HepG2 (cell line): Measurements from ENCODE around the gene GPR25. TPM values are rescaled to one million over a fixed set of nuclear protein-coding genes. Genes with fewer than 3 reads are reported as not detected.

Experiments
- CBX1 ChIP-seq: IDR thresholded peaks from one replicate; pipeline ENCODE4 v1.6.1; 2016; ENCODE audit warnings: antibody characterized with exemption, low read depth
- CERS6 ChIP-seq: sonication (generic); formaldehyde crosslinking; IDR thresholded peaks from 2 replicates; pipeline ENCODE4 v1.5.0; 2020; ENCODE audit warnings: missing genetic modification reagents
- DDIT3 ChIP-seq: sonication (generic); formaldehyde crosslinking; IDR thresholded peaks from 2 replicates; pipeline ENCODE4 v1.4.0; 2020; ENCODE audit warnings: mild to moderate bottlenecking, missing genetic modification reagents
- GMEB2 ChIP-seq: IDR thresholded peaks from 2 replicates; pipeline ENCODE4 v1.6.1; 2016; ENCODE audit warnings: missing biosample characterization, missing genetic modification reagents, low read depth
- IKZF4 ChIP-seq: sonication (generic); formaldehyde crosslinking; IDR thresholded peaks from 2 replicates; pipeline ENCODE4 v1.5.1; 2020; ENCODE audit warnings: borderline replicate concordance, mild to moderate bottlenecking, low read depth, missing genetic modification reagents; ENCODE audit errors: not compliant biosample characterization
- NCOA5 ChIP-seq: sonication (generic); formaldehyde crosslinking; IDR thresholded peaks from 2 replicates; pipeline ENCODE4 v1.4.0; 2020; ENCODE audit warnings: missing genetic modification reagents
- NCOR1 ChIP-seq: fragments of 200-600 bp; sonication (generic); IDR thresholded peaks from 2 replicates; pipeline ENCODE4 v1.7.0; 2017; ENCODE audit warnings: antibody characterized with exemption, low read length, borderline replicate concordance
- NFE2L1 ChIP-seq: sonication (generic); formaldehyde crosslinking; IDR thresholded peaks from 2 replicates; pipeline ENCODE4 v1.4.0; 2020; ENCODE audit warnings: missing genetic modification reagents, mild to moderate bottlenecking, borderline replicate concordance
- NRL ChIP-seq: sonication (generic); formaldehyde crosslinking; IDR thresholded peaks from 2 replicates; pipeline ENCODE4 v1.5.0; 2020; ENCODE audit warnings: missing genetic modification reagents, mild to moderate bottlenecking, moderate library complexity, borderline replicate concordance
- PHF5A ChIP-seq: IDR thresholded peaks from one replicate; pipeline ENCODE4 v1.6.1; 2018; ENCODE audit warnings: low read depth, missing genetic modification reagents; ENCODE audit not compliant: unreplicated experiment
- RARA ChIP-seq: IDR thresholded peaks from 2 replicates; pipeline ENCODE4 v1.6.1; 2016; ENCODE audit warnings: missing genetic modification reagents, missing compliant biosample characterization
- SP140L ChIP-seq: sonication (generic); formaldehyde crosslinking; IDR thresholded peaks from 2 replicates; pipeline ENCODE4 v1.4.0; 2020; ENCODE audit warnings: missing genetic modification reagents, borderline replicate concordance
- SRF ChIP-seq: IDR thresholded peaks from 2 replicates; pipeline ENCODE4 v1.6.1; 2011; ENCODE audit warnings: mild to moderate bottlenecking, low read depth, low read length, moderate library complexity
- TBX3 ChIP-seq: fragments of 450-650 bp; IDR thresholded peaks from 2 replicates; pipeline ENCODE4 v1.6.1; 2017; ENCODE audit warnings: antibody characterized with exemption, mild to moderate bottlenecking, inconsistent platforms, borderline replicate concordance
- ZNF430 ChIP-seq: sonication (generic); formaldehyde crosslinking; IDR thresholded peaks from 2 replicates; pipeline ENCODE4 v1.9.0; 2021; ENCODE audit warnings: mild to moderate bottlenecking, missing genetic modification reagents
- ZNF550 ChIP-seq: sonication (generic); formaldehyde crosslinking; IDR thresholded peaks from 2 replicates; pipeline ENCODE4 v1.4.0; 2020; ENCODE audit warnings: mild to moderate bottlenecking, missing genetic modification reagents, borderline replicate concordance
- ZNF552 ChIP-seq: sonication (generic); formaldehyde crosslinking; IDR thresholded peaks from 2 replicates; pipeline ENCODE4 v1.9.0; 2022; ENCODE audit warnings: missing genetic modification reagents, mild to moderate bottlenecking, borderline replicate concordance
- ZNF761 ChIP-seq: sonication (generic); formaldehyde crosslinking; conservative IDR thresholded peaks from 2 replicates; pipeline ENCODE4 v1.4.0; 2020; ENCODE audit warnings: mild to moderate bottlenecking, missing genetic modification reagents
- ZNF878 ChIP-seq: sonication (generic); formaldehyde crosslinking; IDR thresholded peaks from 2 replicates; pipeline ENCODE4 v1.8.1; 2023; ENCODE audit warnings: mild to moderate bottlenecking, missing genetic modification reagents, moderate library complexity
- polyA plus RNA-seq, 8 experiments: library from polyadenylated mRNA; depleted of rRNA in 3 of 8; stranded (reverse) in 7 of 8; unstranded in 1 of 8; fragments of >200 nt; fragmentation: Illumina TruSeq in 4 of 8; extraction: Trizol in 4 of 8; gene quantifications; 2 replicates each; pipeline versions ENCODE4 v1.2.1 to v1.2.3, GENCODE V29; 2011 to 2016; ENCODE audit warnings: low read depth in 4 of 8, missing spikeins in 1 of 8, mixed read lengths in 1 of 8; ENCODE audit not compliant: insufficient read depth in 1 of 8
- total RNA-seq, 5 experiments: library from RNA; depleted of rRNA; stranded (reverse); fragments of >200 nt; fragmentation: Illumina TruSeq; extraction: Trizol; gene quantifications; 2 replicates each; pipeline ENCODE4 v1.2.3, GENCODE V29; 2016; ENCODE audit warnings: low read depth in 1 of 5
- TF ChIP-seq, protein P1 (sequence below): sonication (generic); IDR thresholded peaks from 2 replicates; pipeline ENCODE4 v1.6.1; 2016; ENCODE audit warnings: low read depth, borderline replicate concordance
- TF ChIP-seq, protein P2 (sequence below): IDR thresholded peaks from 2 replicates; pipeline ENCODE4 v1.6.1; 2016; ENCODE audit warnings: low read depth
- TF ChIP-seq, protein P3 (sequence below): sonication (generic); formaldehyde crosslinking; conservative IDR thresholded peaks from 2 replicates; pipeline ENCODE4 v1.8.0; 2022; ENCODE audit warnings: low read depth, missing genetic modification reagents
- TF ChIP-seq, protein P4 (sequence below): sonication (generic); formaldehyde crosslinking; IDR thresholded peaks from 2 replicates; pipeline ENCODE4 v1.9.0; 2021; ENCODE audit warnings: missing genetic modification reagents, borderline replicate concordance

Gene GPR25
- total and polyA plus RNA-seq, 2 of the 13 experiments (the other 11 are each of a cell fraction or from before 2014, with no cell fraction given) = not detected

DNA sequence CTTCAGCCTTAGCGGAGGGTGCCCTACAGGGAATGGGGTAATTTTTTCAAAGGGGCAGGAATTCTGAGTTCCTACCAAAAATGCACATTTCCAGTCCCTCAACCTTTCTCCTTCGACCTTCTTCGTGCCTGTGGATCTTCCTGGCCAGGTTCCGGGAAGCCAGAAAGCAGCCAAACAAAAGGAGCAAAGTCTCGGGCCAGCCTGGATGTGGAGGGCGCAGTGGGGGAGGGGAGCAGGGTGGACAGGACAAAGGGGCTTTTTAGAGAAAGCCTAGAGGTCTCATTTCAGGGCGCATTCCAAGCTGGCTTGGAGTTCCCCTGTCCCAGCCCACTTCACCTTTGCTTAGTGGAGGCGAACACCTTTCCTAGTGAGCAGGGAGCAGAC, 19.0 kb downstream of the GPR25 start (continued):
- TF ChIP-seq ZNF878 (0 out of 2 replicates have a peak, but pooled peaks have one; percentile 30), ZNF552 (CRISPR knock-in tag) (no peak), SP140L (CRISPR knock-in tag) (no peak), IKZF4 (no peak), DDIT3 (CRISPR knock-in tag) (no peak), RARA (0 out of 2 replicates have a peak, but pooled peaks have one; percentile 10), NFE2L1 (CRISPR knock-in tag) (no peak), ZNF550 (CRISPR knock-in tag) (no peak), NCOR1 (no peak; the same call in 1 of the 2 replicates), GMEB2 (CRISPR knock-in tag) (no peak), NRL (CRISPR knock-in tag) (no peak; the same call in 1 of the 2 replicates), PHF5A (no peak), ZNF430 (CRISPR knock-in tag) (no peak), CERS6 (no peak), TBX3 (no peak), SRF (no peak), NCOA5 (no peak), ZNF761 (CRISPR knock-in tag) (no peak), CBX1 (no peak)
- TF ChIP-seq, protein P1, sequence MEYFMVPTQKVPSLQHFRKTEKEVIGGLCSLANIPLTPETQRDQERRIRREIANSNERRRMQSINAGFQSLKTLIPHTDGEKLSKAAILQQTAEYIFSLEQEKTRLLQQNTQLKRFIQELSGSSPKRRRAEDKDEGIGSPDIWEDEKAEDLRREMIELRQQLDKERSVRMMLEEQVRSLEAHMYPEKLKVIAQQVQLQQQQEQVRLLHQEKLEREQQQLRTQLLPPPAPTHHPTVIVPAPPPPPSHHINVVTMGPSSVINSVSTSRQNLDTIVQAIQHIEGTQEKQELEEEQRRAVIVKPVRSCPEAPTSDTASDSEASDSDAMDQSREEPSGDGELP = no peak
- TF ChIP-seq, protein P2, sequence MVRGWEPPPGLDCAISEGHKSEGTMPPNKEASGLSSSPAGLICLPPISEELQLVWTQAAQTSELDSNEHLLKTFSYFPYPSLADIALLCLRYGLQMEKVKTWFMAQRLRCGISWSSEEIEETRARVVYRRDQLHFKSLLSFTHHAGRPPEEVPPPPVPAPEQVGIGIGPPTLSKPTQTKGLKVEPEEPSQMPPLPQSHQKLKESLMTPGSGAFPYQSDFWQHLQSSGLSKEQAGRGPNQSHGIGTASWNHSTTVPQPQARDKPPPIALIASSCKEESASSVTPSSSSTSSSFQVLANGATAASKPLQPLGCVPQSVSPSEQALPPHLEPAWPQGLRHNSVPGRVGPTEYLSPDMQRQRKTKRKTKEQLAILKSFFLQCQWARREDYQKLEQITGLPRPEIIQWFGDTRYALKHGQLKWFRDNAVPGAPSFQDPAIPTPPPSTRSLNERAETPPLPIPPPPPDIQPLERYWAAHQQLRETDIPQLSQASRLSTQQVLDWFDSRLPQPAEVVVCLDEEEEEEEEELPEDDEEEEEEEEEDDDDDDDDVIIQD (CRISPR knock-in tag) = no peak
- TF ChIP-seq, protein P3, sequence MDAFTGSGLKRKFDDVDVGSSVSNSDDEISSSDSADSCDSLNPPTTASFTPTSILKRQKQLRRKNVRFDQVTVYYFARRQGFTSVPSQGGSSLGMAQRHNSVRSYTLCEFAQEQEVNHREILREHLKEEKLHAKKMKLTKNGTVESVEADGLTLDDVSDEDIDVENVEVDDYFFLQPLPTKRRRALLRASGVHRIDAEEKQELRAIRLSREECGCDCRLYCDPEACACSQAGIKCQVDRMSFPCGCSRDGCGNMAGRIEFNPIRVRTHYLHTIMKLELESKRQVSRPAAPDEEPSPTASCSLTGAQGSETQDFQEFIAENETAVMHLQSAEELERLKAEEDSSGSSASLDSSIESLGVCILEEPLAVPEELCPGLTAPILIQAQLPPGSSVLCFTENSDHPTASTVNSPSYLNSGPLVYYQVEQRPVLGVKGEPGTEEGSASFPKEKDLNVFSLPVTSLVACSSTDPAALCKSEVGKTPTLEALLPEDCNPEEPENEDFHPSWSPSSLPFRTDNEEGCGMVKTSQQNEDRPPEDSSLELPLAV (CRISPR knock-in tag) = no peak
- TF ChIP-seq, protein P4, sequence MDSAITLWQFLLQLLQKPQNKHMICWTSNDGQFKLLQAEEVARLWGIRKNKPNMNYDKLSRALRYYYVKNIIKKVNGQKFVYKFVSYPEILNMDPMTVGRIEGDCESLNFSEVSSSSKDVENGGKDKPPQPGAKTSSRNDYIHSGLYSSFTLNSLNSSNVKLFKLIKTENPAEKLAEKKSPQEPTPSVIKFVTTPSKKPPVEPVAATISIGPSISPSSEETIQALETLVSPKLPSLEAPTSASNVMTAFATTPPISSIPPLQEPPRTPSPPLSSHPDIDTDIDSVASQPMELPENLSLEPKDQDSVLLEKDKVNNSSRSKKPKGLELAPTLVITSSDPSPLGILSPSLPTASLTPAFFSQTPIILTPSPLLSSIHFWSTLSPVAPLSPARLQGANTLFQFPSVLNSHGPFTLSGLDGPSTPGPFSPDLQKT (CRISPR knock-in tag) = no peak
